Activated naive CD4-positive, alpha-beta T cell (primary cell): ENCODE results near the gene PTAR1.

Experiments used
- DNase-seq, 4 experiments: peaks; one replicate each; lab custom pipeline; 2025; lab: John Stamatoyannopoulos, UW

Gene PTAR1

DNA sequence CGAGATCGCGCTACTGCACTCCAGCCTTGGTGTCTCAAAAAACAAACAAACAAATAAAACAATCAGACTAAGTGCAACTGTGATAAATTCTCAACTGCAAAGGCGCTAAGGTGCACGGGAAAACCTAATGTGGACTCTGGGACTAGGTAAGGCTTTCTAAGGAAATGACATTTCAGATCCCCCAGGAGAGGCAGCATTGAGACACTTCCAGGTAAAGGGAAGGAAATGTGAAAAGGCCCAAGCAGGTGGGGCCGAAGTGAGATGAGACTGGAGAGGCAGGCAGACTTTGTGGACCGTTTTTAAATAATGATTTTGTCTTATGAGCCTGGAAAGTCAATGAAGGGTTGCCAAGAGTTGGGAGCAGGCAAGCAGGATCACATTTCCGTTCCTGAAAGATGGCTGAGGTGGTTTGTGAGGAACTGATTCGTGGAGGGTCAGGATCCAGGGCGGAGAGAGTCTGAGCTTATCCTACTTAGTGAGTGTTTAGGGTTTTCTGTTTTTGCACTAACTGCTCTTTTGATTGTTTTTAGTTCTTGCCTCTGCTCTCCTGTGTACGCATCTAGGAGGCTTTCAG, 85.6 kb downstream of the PTAR1 start:
- DNase-seq = no peak

DNA sequence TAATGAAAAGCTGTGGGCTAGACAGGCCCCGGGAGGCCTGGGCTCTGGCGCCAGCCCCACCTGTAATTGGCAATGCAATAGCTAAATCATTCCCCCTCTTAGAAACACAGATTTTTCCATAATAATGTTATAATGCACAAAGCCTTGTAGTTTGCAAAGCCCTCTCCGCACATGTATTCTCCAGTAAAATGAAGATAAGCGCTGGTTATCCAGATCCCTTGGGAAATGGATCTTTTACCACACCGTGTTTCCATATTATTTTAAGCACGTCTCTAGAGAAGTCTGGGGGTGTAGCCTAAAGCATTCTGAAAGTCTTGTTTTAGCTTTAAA, 86.5 kb downstream of the PTAR1 start:
- DNase-seq = no peak

DNA sequence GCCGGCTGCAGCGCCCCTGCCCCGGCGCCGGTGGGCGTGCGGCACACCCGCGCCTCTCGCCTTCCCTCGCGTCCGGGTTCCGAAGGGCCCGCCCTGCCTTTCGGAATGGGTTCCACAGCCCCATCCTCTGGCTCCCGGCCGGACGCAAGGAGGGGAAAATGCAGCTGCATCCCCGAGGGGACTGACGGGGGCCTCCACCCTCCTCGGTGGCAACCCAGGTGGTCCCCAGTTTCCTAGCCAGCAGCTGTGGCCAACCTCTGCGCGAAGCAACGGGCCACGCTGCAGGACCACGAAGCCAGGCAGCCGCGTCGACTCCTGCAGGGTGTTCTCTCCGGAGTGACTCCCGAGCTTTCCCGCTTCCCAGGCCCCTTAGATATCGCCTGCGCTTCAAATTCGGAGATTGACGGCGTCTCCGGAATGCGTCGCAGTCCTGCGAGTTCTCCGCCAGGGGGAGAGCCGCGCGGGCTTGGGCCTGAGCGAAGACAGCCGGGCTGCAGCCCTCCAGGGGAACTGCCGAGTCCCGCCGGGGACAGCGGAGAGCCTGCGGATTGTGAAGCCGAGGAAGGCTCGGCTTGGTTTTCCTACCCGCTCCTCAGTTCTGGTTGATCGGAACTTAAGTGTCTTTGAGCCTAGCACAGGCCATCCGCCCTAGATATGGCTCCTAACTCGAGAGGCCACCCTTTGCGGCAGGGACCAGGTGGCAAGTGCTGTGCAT, 87.1 kb downstream of the PTAR1 start:
- DNase-seq = peak; percentile 40 to 65 (median 46)

DNA sequence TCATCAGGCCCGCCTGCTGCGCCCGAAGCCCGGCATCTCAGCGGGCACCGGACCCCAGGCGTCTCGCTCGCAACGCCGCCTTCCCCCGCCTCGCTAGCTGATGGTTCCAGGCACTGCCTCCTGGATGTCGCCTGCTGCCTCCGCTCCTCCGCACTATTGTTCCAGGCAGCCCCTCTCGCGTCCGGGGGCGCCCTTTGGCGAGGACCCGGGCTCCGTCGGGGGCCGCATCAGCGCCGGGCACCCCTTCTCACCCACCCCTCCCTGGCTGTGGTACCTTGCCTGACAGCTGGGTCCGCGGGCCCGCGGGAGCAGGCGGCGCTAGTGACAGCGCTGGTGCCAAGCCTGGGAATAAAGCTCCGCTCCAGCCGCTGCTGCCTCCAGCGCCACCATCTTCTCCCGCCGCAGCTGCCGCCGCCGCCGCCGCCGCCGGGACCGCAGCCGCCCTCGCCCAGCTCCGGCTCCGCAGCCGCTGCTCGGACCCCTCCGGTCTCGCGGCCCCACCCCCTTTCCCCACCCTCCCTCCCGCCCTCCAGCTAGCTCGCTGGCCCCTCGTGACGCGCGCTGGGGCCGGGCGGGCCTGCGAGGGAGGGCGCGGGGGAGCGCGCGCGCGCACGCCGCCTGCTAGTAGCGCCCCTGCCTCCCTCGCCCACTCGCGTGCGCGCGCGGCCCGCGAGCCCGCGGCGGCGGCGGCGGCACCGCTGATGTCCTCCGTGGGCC, 87.8 kb downstream of the PTAR1 start, which contains the start of gene APBA1:
Gene APBA1, minus strand, starts transcription at position 493 of the 717 bp plus-strand sequence.
- DNase-seq = peak in 2 of 4 experiments; percentile 12 to 61

DNA sequence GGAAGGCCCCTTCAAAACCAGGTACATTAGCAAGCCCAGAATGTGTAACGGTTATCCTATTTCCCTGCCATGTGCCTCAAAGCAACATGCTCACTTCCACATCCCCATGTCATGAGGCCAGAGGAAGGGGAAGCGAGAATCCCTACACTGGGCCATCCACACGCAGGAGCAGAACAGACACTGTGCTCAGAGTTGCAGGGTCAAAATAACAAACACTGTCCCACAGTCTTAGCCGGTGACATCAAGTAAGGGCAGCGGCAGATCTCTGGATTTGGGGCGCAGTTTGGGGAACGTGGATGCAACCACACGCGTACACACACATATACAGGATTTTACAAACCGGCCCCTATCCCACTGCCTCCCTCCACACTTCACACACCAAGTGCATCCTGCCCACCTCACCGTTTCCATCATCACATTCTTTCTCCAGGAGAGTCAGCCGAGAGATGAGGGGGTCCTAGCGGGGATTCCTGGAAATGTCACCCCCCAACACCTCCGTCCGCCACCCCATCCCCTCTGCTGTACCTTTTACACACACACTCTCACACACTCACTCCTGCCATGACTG, 88.4 kb downstream of the PTAR1 start:
- DNase-seq = no peak

DNA sequence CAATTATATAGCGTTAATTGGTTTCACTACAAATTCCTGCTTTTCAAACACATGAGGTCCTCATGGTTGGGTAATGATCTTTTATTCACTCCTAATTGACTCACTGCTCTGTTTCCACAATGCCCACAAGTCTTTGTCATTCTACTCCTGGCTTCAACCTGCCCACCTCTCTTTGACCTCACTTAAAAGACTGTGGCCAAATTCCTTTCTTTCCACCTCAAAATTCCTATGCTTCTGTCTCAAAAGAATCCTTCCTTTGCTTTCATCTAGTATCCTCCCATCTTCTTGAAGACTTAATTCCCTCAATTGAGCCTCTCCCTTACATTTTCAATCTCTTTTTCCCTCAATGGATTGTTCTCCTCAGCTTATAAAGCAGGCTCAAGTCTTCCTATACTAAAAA, 92.5 kb downstream of the PTAR1 start:
- DNase-seq = no peak

DNA sequence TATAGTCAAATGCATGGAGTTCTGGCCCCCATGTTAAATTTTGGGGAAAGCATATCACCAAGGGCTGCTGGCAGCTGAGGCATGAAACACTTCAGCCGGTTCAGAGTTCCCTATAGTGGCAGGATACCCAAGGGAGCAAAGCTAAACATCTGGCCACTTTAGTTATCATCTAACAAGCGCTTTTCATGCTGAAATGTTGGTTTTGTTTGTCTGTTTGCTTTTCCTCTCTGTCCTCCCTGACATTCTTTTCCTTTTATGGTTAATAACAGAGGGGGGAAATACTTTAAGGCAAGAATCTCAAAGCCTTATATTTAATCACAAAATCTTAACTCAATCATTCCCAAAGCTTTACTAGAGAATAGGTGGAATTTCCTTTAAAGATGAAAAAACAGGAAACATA, 99.5 kb downstream of the PTAR1 start:
- no peak for DNase-seq
